MG63 (cell line): Measurements from ENCODE around the gene NRN1L. TPM values are rescaled to one million over a fixed set of nuclear protein-coding genes. Genes with fewer than 3 reads are reported as not detected.

Experiments used
- DNase-seq: peaks from one replicate; pipeline ENCODE4 v3.0.0-alpha.2; 2020
- H3K27me3 ChIP-seq: fragments of 250-450 bp; sonication (Bioruptor Pico); 2 replicates; pipeline ENCODE4 v1.5.1; 2020; ENCODE audit warnings: mild to moderate bottlenecking, moderate library complexity
- H3K36me3 ChIP-seq: fragments of 250-450 bp; sonication (Bioruptor Pico); 2 replicates; pipeline ENCODE4 v1.5.1; 2020; ENCODE audit warnings: mild to moderate bottlenecking, moderate library complexity
- H3K4me3 ChIP-seq: fragments of 250-450 bp; sonication (Bioruptor Pico); 2 replicates; pipeline ENCODE4 v1.5.1; 2020; ENCODE audit warnings: mild to moderate bottlenecking, moderate library complexity
- H3K9me3 ChIP-seq: fragments of 250-450 bp; sonication (Bioruptor Pico); 2 replicates; pipeline ENCODE4 v1.5.1; 2020; ENCODE audit warnings: mild to moderate bottlenecking, moderate library complexity
- total RNA-seq: library from RNA; depleted of rRNA; stranded (reverse); fragments of >200 nt; shearing (Covaris generic); gene quantifications from 2 replicates; pipeline ENCODE4 v1.2.3, GENCODE V29; 2014; ENCODE audit warnings: low replicate concordance; rRNA removed

Gene NRN1L
- total RNA-seq, 1 experiment from 2014 or later = not detected

GRCh38 chr16:67935402-67936123 is 50.9 kb downstream of the NRN1L start:
- Histone ChIP-seq H3K27me3 (no peaks in the 10 kb centered on the region), H3K36me3 (peaks cover 2% of the 10 kb centered on the region), H3K4me3 (peak overlapping the region; percentile 98), H3K9me3 (no peaks in the 10 kb centered on the region)
- peak; percentile 92 for DNase-seq

Other genes with a start within 250 kb of the NRN1L start
- gene CARMIL2, start 239.7 kb upstream of the NRN1L start, total RNA-seq = 0.07 TPM in 1 of 2 replicates, not detected in the other
- gene ACD, start 224.6 kb upstream of the NRN1L start, total RNA-seq = 24.4 and 24.7 TPM in 2 replicates
- 0.89 and 1.5 TPM in 2 replicates for gene PARD6A, start 223.9 kb upstream of the NRN1L start, total RNA-seq
- 8.8 and 15.7 TPM in 2 replicates for gene ENKD1, start 218.1 kb upstream of the NRN1L start, total RNA-seq
- not detected in 2 replicates for gene C16orf86, start 218.1 kb upstream of the NRN1L start, total RNA-seq
- gene GFOD2, start 165.6 kb upstream of the NRN1L start, total RNA-seq = 11.8 and 13.4 TPM in 2 replicates
- gene RANBP10, start 78.3 kb upstream of the NRN1L start, total RNA-seq = 0.79 and 1.8 TPM in 2 replicates
- gene TSNAXIP1, start 78.0 kb upstream of the NRN1L start, total RNA-seq = 1.4 TPM in 1 of 2 replicates, not detected in the other
- gene THAP11, start 42.6 kb upstream of the NRN1L start, total RNA-seq = 37.2 and 42.9 TPM in 2 replicates
- gene NUTF2, start 38.0 kb upstream of the NRN1L start, total RNA-seq = 55.9 and 178 TPM in 2 replicates
- gene CENPT, start 37.2 kb upstream of the NRN1L start, total RNA-seq = 20.4 and 27.4 TPM in 2 replicates
- 19.8 and 38.6 TPM in 2 replicates for gene EDC4, start 11.8 kb upstream of the NRN1L start, total RNA-seq
- gene PSKH1, start 8.4 kb downstream of the NRN1L start, total RNA-seq = 3.1 and 13.8 TPM in 2 replicates
- 0.72 and 1.9 TPM in 2 replicates for gene CTRL, start 47.0 kb downstream of the NRN1L start, total RNA-seq
- gene PSMB10, start 52.0 kb downstream of the NRN1L start, total RNA-seq = 8.8 and 12.7 TPM in 2 replicates
- gene LCAT, start 59.2 kb downstream of the NRN1L start, total RNA-seq = 0.16 TPM in 1 of 2 replicates, not detected in the other
- gene SLC12A4, start 83.8 kb downstream of the NRN1L start, total RNA-seq = 11.9 and 12.3 TPM in 2 replicates
- gene DPEP3, start 95.6 kb downstream of the NRN1L start, total RNA-seq = not detected in 2 replicates
- not detected in 2 replicates for gene DPEP2, start 114.6 kb downstream of the NRN1L start, total RNA-seq
- not detected in 2 replicates for gene DPEP2NB, start 131.0 kb downstream of the NRN1L start, total RNA-seq
- gene DDX28, start 138.3 kb downstream of the NRN1L start, total RNA-seq = 17.9 and 18.0 TPM in 2 replicates
- 16.9 and 25.0 TPM in 2 replicates for gene DUS2, start 138.4 kb downstream of the NRN1L start, total RNA-seq
- gene NFATC3, start 200.5 kb downstream of the NRN1L start, total RNA-seq = 4.5 and 4.6 TPM in 2 replicates